ENCODE results near the gene ELSPBP1.

- TF ChIP-seq CTCF (IDR thresholded peaks at IDR 0.05; ENCODE audit: insufficient read depth, low read length, poor library complexity, severe bottlenecking), result no peak
- TF ChIP-seq EZH2phosphoT487 (conservative IDR thresholded peaks at IDR 0.05; ENCODE audit: low read length), result no peak
Observed at GRCh38 chr19:48053076-48053475, 58.6 kb downstream of the ELSPBP1 start.

Measured in SU-DHL-6 (cell line).